ENCODE data around the gene AFF2.

DNA sequence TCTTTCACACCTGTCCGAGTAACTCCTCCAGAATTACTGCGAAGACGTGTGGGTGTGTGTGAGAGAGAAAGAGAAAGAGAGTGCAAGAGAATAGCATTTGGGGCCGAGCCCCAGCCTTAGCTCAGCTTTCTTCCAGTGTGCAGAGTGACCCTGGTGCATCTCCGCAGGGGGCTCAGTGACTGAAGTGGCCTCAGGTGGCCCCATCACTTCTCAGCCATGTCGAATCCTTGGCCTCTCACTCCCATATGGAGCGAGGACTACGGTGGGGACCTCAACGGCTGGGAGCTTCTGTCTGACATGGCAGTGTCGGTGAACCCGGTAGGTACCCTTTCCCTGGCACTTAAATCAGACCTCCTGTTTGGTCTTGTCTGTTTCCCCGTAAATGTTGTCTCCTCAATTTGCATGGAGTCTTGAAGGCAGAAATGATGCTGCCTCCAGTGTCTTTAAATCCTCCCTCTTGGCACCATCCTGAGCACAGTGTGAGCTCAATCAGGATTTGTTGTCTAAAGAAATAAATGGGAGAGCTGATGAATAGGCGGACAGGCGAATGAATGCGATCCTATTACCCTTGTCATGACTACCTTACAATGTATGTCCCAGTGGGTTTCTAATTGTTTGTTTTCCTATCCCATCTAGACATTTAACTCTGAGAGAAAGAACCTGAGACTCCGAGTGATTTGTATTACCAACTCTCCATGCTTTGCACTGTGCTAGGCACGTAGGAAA is 305.9 kb downstream of the AFF2 start:
- TF ChIP-seq POLR2A (IDR thresholded peaks at IDR 0.05): no peak
- TF ChIP-seq, protein P1, sequence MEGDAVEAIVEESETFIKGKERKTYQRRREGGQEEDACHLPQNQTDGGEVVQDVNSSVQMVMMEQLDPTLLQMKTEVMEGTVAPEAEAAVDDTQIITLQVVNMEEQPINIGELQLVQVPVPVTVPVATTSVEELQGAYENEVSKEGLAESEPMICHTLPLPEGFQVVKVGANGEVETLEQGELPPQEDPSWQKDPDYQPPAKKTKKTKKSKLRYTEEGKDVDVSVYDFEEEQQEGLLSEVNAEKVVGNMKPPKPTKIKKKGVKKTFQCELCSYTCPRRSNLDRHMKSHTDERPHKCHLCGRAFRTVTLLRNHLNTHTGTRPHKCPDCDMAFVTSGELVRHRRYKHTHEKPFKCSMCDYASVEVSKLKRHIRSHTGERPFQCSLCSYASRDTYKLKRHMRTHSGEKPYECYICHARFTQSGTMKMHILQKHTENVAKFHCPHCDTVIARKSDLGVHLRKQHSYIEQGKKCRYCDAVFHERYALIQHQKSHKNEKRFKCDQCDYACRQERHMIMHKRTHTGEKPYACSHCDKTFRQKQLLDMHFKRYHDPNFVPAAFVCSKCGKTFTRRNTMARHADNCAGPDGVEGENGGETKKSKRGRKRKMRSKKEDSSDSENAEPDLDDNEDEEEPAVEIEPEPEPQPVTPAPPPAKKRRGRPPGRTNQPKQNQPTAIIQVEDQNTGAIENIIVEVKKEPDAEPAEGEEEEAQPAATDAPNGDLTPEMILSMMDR (IDR thresholded peaks at IDR 0.05): no peak
